ENCODE measurements around the gene RHOBTB1.
"Not testable (repeated sequence)": the region's sequence is repeated elsewhere in the genome, so short reads cannot be mapped to it uniquely, and the experiment has no call there.

The RHOBTB1 gene

DNA sequence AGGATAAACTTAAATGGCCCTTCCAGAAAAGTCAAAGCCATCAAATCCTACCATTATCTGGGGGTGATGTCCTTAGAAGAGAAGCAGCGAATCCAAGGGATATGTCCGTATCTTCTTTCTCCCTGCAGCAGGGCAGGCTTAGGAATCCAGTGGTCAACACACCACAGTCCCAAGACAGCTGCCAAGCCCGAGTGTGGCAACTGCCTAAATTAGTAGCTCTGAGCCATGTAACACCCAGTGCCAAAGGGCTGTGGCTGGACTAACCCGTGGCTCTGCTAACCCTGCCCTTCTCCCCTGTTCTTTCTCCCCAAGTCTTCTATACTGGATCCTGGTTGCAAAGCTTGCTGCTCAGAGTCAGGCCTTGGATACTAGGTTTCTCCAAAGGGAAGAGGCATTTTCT lies 90.9 kb downstream of the RHOBTB1 start:
- DNase-seq: no peak

DNA sequence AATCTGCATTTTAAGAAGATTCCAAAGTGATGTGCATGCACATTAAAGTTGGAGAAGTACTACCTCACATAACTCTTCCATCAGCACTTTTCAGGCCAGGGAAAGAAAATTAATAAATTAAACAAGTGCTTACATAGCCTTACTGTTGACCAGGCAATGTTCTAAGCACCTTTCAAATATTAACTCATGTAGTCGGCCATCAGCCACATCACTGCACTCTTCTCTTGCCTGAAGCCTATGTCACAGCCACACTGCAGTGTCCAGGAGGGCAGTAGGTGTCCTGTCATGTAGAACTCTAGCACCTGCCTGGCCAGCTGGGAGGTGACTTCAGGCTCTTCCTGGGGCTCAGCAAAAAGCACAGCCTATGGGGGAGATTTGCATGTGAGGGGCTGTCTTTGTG lies 94.2 kb downstream of the RHOBTB1 start:
- in situ Hi-C loops (cut with HindIII; ENCODE audit: low pct_ligation_motif_present, low pct_unique_long_range_greater_than_20kb, low sequenced_read_pairs): no loop called here
- no peak for DNase-seq

More for the DNA sequence above, 90.9 kb downstream of the RHOBTB1 start:
- in situ Hi-C loops (cut with HindIII; ENCODE audit: low pct_ligation_motif_present, low pct_unique_long_range_greater_than_20kb, low sequenced_read_pairs): no loop called here

DNA sequence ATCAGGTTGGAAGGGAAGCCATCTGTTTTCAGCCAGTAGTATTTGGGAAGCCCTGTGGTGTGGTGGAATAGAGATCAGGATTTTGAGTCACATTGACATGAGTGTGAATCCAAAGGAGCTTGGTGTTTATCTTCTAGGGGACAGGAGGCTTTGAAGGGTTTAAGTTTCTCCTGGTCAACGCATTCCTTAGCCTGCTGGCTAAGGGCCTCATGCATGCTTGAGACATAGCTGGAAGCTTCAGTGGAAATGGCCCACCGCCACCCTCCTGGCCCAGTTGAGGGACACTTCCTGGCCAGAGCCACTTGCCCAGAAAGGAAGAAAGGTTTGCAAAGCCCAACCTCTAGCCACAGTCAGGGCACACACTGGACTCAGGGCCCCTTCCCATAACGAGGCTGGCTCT lies 94.8 kb downstream of the RHOBTB1 start:
- in situ Hi-C loops (cut with HindIII; ENCODE audit: low pct_ligation_motif_present, low pct_unique_long_range_greater_than_20kb, low sequenced_read_pairs): no loop called here
- DNase-seq: no peak

DNA sequence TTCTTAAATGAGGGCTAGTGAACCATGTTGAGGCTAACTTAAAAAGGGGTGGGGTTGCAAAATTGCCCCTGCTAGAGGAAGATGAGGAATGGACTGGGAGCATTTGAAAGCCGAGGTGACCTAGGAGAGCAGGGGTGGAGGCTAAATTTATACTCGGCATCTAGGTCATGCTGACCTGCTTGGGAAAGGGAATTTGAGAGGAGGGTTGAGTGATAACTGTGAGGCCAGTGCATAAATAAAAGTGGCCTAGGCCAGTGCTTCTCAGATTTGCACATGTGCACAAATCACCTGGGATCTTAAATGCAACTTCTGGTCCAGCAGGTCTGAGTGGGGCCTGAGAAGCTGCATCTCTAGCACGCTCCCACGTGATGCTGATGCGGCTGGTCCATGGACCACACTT lies 95.3 kb downstream of the RHOBTB1 start:
- no peak for DNase-seq
- in situ Hi-C loops (cut with HindIII; ENCODE audit: low pct_ligation_motif_present, low pct_unique_long_range_greater_than_20kb, low sequenced_read_pairs): no loop called here

DNA sequence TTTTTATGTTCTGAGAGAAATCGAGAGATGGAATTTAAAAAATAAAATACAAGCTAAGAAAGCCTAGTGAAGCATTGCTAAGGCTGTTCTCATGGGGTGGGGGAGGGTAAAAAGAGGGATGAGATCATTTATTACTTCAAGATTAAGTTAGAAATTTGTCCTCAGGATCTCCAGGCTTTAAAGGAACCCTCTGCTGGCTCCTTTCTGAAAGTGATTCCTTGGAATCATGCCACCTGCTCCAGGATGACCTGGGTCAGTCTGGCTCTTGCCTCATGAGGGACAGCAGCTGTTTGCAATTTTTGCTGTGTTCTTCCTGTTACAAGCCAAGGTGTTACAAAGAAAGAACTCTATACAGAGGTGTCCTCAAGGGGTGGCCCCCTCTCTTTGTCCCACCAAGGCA lies 95.9 kb downstream of the RHOBTB1 start:
- in situ Hi-C loops (cut with HindIII; ENCODE audit: low pct_ligation_motif_present, low pct_unique_long_range_greater_than_20kb, low sequenced_read_pairs): no loop called here

DNA sequence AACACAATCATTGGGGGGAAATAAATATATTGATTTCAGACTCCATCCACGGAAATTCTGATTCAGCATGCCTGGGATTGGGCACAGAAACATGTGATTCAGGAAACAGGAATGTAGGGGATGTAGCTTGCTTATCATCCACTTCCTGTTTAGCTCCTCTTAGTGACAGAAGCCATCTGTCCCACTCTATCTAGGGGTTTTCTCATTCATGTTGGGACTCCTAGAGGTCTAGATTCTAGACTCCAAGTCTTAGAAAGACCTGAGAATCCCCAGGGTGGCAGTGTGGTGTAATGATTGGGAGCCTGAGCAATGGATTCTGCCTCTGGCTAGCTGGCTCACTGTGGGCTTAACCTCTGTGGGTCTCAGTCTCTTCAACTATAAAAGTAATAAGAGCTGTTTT lies 97.8 kb downstream of the RHOBTB1 start:
- in situ Hi-C loops (cut with HindIII; ENCODE audit: low pct_ligation_motif_present, low pct_unique_long_range_greater_than_20kb, low sequenced_read_pairs): no loop called here
- DNase-seq: peak; percentile 44

More for the DNA sequence above, 95.9 kb downstream of the RHOBTB1 start:
- DNase-seq: peak; percentile 10

DNA sequence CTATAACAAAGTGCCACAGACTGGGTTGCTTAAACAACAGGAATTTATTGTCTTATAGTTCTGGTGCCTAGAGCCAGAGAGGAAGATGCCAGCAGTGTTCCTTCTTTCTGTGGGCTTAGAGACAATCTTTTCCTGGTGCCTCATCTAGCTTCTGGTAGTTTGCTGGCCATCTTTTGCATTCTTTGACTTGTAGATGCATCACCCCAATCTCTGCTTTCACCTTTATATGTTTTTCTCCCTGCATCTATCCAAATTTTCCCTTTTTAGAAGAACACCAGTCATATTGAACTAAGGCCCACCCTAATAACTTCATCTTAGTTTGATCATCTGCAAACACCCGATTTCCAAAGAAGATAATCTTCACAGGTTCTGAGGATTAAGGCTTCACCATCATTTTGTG lies 98.9 kb downstream of the RHOBTB1 start:
- DNase-seq: no peak
- in situ Hi-C loops (cut with HindIII; ENCODE audit: low pct_ligation_motif_present, low pct_unique_long_range_greater_than_20kb, low sequenced_read_pairs): no loop called here

DNA sequence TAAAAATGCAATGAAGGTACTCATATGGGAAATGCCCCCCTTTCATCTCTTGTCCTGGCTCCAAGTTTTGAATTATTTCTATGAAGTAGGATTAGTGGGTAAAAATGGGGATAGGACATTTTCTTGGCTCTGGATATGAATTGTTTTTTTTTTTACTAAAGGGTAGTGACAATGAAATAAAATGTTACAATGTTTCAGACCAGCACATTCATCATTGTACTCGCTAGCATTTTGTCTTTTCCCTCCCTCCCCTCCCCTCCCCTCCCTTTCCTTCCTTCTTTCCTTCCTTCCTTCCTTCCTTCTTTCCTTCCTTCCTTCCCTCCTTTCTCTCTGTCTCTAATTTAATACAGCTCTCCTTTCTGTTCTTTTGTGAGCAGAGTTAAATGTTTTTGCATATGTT lies 101.3 kb downstream of the RHOBTB1 start:
- no peak for DNase-seq
- in situ Hi-C loops (cut with HindIII; ENCODE audit: low pct_ligation_motif_present, low pct_unique_long_range_greater_than_20kb, low sequenced_read_pairs): no loop called here

DNA sequence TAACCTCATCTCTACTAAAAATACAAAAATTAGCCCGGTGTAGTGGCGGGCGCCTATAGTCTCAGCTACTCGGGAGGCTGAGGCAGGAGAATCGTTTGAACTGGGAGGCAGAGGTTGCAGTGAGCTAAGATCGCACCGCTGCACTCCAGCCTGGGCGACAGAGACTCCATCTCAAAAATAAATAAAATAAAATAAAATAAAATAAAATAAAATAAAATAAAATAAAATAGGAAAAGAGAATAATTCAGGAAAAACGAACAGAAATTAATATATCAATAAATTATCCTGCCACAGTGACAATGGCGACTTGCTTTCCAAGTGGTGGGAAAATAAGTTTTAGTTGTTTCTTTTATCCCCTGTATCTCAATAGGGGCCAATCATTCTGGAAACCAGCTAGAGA lies 102.8 kb downstream of the RHOBTB1 start:
- in situ Hi-C loops (cut with HindIII; ENCODE audit: low pct_ligation_motif_present, low pct_unique_long_range_greater_than_20kb, low sequenced_read_pairs); DNase-seq: not testable (repeated sequence)

DNA sequence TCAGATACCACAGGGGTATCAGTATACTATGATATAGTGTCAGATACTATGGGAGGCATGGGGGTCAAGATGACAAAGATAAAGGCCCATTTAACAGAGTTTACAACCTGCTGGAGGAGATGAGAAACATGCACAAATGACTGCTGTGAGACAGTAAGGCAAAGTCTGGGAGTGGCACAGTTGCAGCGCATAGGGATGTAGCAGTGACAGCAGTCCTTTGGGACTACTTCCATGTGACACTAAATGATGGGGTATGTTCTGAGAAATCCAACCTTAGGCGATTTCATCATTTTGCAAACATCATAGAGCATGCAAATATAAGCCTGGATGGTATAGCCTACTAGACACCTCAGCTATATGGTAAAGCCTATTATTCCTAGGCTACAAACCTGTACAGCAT lies 108.9 kb downstream of the RHOBTB1 start:
- DNase-seq: no peak
- in situ Hi-C loops (cut with HindIII; ENCODE audit: low pct_ligation_motif_present, low pct_unique_long_range_greater_than_20kb, low sequenced_read_pairs): no loop called here

DNA sequence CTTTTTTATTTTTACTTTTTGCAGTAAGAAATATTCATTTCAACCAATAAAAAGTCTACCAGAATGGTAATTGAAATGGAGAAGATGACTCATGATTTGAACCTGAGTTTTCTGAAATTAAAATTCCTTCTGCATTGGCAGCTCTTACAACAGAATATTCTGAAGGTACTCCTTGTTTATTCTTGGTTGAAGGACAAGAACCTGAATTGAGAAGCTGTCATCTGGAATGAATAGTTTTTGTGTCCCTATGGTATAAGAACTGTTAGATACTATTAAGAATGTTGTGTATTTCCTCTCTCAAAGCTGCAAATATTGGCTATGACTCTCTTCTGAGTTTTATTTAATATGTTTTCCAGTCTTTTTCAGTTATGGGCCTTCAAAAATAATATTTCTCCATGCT lies 109.6 kb downstream of the RHOBTB1 start:
- in situ Hi-C loops (cut with HindIII; ENCODE audit: low pct_ligation_motif_present, low pct_unique_long_range_greater_than_20kb, low sequenced_read_pairs): no loop called here
- DNase-seq: no peak

DNA sequence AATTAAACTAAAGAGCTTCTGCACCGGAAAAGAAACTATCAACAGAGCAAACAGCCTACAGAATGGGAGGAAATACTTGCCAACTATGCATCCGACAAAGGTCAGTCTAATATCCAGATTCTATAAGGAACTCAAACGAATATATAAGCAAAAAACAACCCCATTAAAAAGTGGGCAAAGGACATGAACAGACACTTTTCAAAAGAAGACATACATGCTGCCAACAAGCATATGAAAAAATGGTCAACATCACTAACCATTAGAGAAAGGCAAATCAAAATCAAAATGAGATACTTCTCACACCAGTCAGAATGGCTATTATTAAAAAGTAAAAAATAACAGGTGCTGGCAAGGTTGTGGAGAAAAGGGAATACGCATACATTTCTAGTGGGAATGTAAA lies 111.8 kb downstream of the RHOBTB1 start:
- in situ Hi-C loops (cut with HindIII; ENCODE audit: low pct_ligation_motif_present, low pct_unique_long_range_greater_than_20kb, low sequenced_read_pairs); DNase-seq: not testable (repeated sequence)

DNA sequence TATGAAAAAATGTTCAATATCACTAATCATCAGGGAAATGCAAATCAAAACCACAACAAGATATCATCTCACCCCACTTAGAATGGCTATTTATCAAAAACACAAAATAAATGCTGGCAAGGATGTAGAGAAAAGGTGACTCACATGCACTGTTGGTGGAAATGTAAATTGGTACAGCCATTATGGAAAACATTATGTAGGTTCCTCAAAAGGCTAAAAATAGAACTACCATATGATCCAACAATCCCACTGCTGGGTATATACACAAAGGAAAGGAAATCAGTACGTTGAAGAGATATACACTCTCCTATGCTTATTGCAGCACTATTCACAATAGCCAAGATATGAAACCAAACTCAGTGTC lies 115.5 kb downstream of the RHOBTB1 start:
- in situ Hi-C loops (cut with HindIII; ENCODE audit: low pct_ligation_motif_present, low pct_unique_long_range_greater_than_20kb, low sequenced_read_pairs): no loop called here

DNA sequence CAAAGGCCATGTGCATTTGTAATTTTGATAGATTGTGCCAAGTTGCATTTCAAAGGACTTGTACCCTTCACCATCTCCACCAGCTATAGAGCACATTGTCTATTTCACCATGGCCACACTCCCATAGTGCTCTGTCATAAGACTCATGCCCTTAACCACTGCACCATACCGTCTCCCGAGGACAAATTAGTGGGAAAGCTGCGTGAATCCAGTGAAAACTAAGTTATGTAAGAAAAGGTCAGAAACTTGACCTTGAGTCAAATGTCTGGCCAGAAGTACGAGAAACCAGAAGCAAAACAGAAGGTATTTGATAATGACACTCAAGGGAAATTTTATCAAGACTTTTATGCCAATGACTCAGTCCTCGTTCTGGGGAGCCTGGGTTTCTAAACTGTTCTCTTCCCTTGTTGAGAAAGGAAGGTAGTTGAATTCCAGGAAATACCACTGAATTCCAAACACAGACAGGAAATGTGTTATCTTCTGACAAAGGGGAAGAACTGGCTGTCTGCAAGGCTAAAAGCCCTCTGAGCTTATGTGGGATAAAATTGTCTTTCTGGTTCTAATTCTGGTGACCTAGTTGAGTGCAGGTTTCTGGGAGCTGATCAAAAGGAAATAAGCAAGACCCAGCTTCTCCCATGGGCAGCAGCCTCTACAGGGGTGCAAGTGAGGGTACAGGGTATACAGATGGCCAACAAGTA lies 116.0 kb downstream of the RHOBTB1 start:
- no peak for DNase-seq
- in situ Hi-C loops (cut with HindIII; ENCODE audit: low pct_ligation_motif_present, low pct_unique_long_range_greater_than_20kb, low sequenced_read_pairs): no loop called here

More for the DNA sequence above, 115.5 kb downstream of the RHOBTB1 start:
- DNase-seq: no peak

DNA sequence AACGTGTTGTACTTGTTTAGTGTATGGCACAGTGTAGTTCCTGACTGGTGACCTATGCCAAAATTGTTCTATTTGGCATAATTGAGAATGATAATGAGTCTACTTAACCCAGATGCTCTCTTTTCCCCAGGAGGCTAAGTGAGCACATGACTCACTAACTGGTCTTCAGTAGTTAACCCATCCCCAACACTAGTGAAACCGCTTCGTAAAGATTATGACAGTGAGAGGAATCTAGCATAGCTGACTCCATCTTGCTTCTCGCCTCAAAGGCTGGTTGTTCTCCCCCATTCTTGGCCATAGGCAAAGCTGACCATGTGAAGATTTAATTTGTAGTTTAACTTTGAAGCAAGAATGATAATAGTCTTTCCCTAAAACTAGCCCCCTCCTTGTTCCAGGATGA lies 118.5 kb downstream of the RHOBTB1 start:
- in situ Hi-C loops (cut with HindIII; ENCODE audit: low pct_ligation_motif_present, low pct_unique_long_range_greater_than_20kb, low sequenced_read_pairs): no loop called here
- no peak for DNase-seq

DNA sequence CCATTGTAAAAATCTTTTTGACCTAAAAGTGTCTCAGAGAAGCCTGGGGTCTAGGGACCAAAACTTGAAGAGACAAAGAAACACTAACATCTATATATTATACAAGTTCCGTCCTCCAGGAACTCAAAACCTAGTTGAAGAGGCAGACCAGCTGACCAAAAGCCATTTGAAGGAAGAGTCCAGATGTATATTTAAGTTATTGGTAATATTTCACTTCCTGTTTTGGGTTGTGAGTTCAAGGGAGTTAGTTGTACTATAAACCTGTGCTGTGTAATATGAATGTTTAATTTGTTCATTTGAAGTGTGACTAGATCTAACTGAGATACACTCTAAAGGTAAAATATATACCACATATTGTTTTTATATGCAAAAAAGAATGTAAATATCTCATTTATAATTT lies 120.7 kb downstream of the RHOBTB1 start:
- in situ Hi-C loops (cut with HindIII; ENCODE audit: low pct_ligation_motif_present, low pct_unique_long_range_greater_than_20kb, low sequenced_read_pairs): loop anchor here (25.0 kb wide), 1 partner anchor 139 kb away; no protein-coding TSS in a partner anchor
- no peak for DNase-seq

DNA sequence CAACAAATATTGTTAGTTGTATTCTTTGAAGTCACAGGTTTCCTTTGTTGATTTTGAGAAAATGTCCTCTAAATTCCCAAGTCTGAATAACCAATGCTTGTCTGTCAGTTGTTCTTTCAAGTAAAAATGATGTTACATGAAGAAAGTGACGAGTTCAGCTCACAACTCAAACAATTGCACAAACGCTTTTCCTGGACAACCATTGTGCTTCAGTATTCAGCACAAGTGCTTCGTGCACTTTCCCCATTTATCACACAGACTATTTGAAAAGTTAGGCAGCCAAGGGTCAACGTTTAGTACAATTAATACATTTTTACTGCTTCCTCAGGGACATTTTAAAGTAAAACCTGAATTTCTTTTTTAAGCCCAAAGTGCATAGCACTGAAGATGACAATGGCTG lies 121.2 kb downstream of the RHOBTB1 start:
- no peak for DNase-seq
- in situ Hi-C loops (cut with HindIII; ENCODE audit: low pct_ligation_motif_present, low pct_unique_long_range_greater_than_20kb, low sequenced_read_pairs): loop anchor here (25.0 kb wide), 1 partner anchor 139 kb away; no protein-coding TSS in a partner anchor

DNA sequence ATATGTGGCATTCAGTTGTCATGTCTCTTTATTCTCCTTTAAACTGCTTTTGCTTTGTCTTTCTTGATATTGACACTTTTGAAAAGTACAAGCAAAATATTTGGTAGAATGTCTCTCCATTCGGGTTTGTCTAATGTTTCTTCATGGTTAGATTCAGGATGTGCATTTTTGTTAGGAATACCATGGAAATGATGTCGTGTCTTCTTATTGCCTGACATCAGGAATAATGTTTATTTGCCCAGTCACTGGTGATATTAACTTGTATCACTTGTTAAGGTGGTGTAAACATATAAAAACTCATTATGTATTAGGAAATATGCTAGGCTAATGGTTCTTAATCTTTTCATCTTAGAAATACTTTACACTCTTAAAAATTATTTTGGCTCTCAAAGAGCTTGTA lies 122.3 kb downstream of the RHOBTB1 start:
- no peak for DNase-seq
- in situ Hi-C loops (cut with HindIII; ENCODE audit: low pct_ligation_motif_present, low pct_unique_long_range_greater_than_20kb, low sequenced_read_pairs): loop anchor here (25.0 kb wide), 1 partner anchor 141 kb away; no protein-coding TSS in a partner anchor

DNA sequence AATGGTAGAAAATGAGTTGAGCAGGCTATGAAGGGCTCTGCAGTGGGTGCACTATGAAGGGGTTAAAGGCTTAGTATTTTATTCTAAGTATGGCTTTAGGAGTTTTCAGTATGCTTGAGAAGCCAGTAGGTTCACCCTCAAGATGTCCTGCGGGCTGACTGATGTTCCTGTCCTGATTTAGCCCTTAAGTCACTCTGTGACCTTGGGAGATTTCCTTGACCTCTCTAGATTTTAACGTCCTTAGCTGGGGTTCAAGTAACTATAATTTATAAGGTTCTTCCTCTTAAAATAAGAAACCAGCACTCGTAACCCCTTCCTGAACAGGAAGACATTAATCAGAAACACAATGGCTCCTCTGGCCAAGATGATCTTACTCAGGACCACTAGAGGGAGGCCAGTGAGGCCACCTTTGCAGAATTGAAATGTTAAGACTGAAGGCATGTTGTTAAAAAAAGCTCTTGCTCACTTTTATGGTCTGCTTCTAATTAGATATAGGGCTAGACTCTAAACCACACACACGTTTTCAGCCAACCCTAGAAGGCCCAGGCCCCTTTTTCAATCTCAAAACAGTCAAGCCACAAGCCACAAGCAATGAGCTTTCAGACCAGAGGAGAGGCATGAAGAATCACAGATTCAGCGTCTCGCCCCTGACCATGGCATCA lies 123.8 kb downstream of the RHOBTB1 start:
- in situ Hi-C loops (cut with HindIII; ENCODE audit: low pct_ligation_motif_present, low pct_unique_long_range_greater_than_20kb, low sequenced_read_pairs): loop anchor here (25.0 kb wide), 1 partner anchor 142 kb away; no protein-coding TSS in a partner anchor
- DNase-seq: peak; percentile 14

All from ACHN (cell line).